Keratinocyte (primary cell): ENCODE measurements around the gene ADAMTS4. TPM values are rescaled to one million over a fixed set of nuclear protein-coding genes. Genes with fewer than 3 reads are reported as not detected.
A peak's percentile ranks its signal among the peaks of the same experiment; 100 is the strongest.

Source experiments
- DNase-seq: peaks from one replicate; pipeline ENCODE4 v3.0.0-alpha.2; 2011; ENCODE audit warnings: low read depth, missing footprints, low spot score
- FAIRE-seq: peaks from 2 replicates; lab custom pipeline; 2011; peaks lifted over from hg19 to GRCh38; lab: Jason Lieb, UNC
- H2AFZ ChIP-seq: 2 replicates; pipeline ENCODE4 v1.6.0; 2012; ENCODE audit warnings: low read length, control low read depth, inconsistent platforms; ENCODE audit not compliant: control insufficient read depth
- H3K27ac ChIP-seq: 2 replicates; pipeline ENCODE4 v1.5.1; 2011; ENCODE audit warnings: low read length; ENCODE audit not compliant: control insufficient read depth, insufficient read depth
- H3K27me3 ChIP-seq: 3 replicates; pipeline ENCODE4 v1.6.0; 2011; ENCODE audit warnings: low read length; ENCODE audit not compliant: control insufficient read depth, insufficient read depth; ENCODE audit errors: extremely low read depth
- H3K36me3 ChIP-seq, 2 experiments: 2 replicates in 1 of 2; 3 replicates in 1 of 2; pipeline ENCODE4 v1.5.1; 2011; ENCODE audit warnings: low read length in 2 of 2, mild to moderate bottlenecking in 1 of 2; ENCODE audit not compliant: control insufficient read depth in 2 of 2, insufficient read depth in 2 of 2; ENCODE audit errors: extremely low read depth in 1 of 2
- H3K4me1 ChIP-seq: 3 replicates; pipeline ENCODE4 v1.5.1; 2011; ENCODE audit warnings: low read length; ENCODE audit not compliant: control insufficient read depth, insufficient read depth; ENCODE audit errors: extremely low read depth
- H3K4me2 ChIP-seq: 3 replicates; pipeline ENCODE4 v1.6.0; 2011; ENCODE audit warnings: low read depth, low read length; ENCODE audit not compliant: control insufficient read depth, insufficient read depth; ENCODE audit errors: extremely low read depth
- H3K4me3 ChIP-seq, 3 experiments: fragments of 200-600 bp in 1 of 3; sonication (generic) in 1 of 3; 2 replicates in 2 of 3; 3 replicates in 1 of 3; pipeline ENCODE4 v1.5.1; 2011 to 2016; ENCODE audit warnings: low read length in 3 of 3, mild to moderate bottlenecking in 3 of 3, control low read depth in 2 of 3, inconsistent platforms in 1 of 3, low read depth in 1 of 3, mixed read lengths in 1 of 3, mixed run types in 1 of 3, moderate library complexity in 1 of 3; ENCODE audit not compliant: control insufficient read depth in 2 of 3, insufficient read depth in 2 of 3; ENCODE audit errors: extremely low read depth in 1 of 3
- H3K79me2 ChIP-seq: 2 replicates; pipeline ENCODE4 v1.6.0; 2012; ENCODE audit warnings: low read length; ENCODE audit not compliant: control insufficient read depth, insufficient read depth
- H3K9ac ChIP-seq: 3 replicates; pipeline ENCODE4 v1.6.0; 2011; ENCODE audit warnings: low read length; ENCODE audit not compliant: control insufficient read depth, insufficient read depth; ENCODE audit errors: extremely low read depth
- H3K9me1 ChIP-seq: 3 replicates; pipeline ENCODE4 v1.6.0; 2011; ENCODE audit warnings: low read length; ENCODE audit not compliant: control insufficient read depth, insufficient read depth; ENCODE audit errors: extremely low read depth
- H3K9me3 ChIP-seq: 2 replicates; pipeline ENCODE4 v1.5.1; 2012; ENCODE audit warnings: low read depth, low read length; ENCODE audit not compliant: control insufficient read depth
- H4K20me1 ChIP-seq: 3 replicates; pipeline ENCODE4 v1.6.0; 2011; ENCODE audit warnings: low read length; ENCODE audit not compliant: control insufficient read depth, insufficient read depth; ENCODE audit errors: extremely low read depth
- EZH2 ChIP-seq: IDR thresholded peaks from one replicate; pipeline ENCODE4 v1.6.1; 2012; ENCODE audit warnings: inconsistent platforms, mild to moderate bottlenecking, low read length, moderate library complexity
- dilution Hi-C: fragments of 300-500 bp; cut with MboI; formaldehyde crosslinking; loops from one replicate; pipeline ENCODE4 v1.7.0; 2020; ENCODE audit warnings: low sequenced_read_pairs; ENCODE audit not compliant: extremely low pct_ligation_motif_present
- polyA plus RNA-seq, 5 experiments: library from polyadenylated mRNA; depleted of rRNA in 3 of 5; stranded (reverse) in 3 of 5; stranded (forward) in 1 of 5; unstranded in 1 of 5; fragments of >200 nt; gene quantifications; 1 replicate in 1 of 5; 2 replicates in 3 of 5; 3 replicates in 1 of 5; pipeline versions ENCODE4 v1.2.1 to v1.2.3, GENCODE V29; 2011 to 2012; ENCODE audit warnings: missing spikeins in 2 of 5, low read depth in 1 of 5, low replicate concordance in 1 of 5
- TF ChIP-seq, protein P1 (sequence below), 3 experiments: IDR thresholded peaks in 1 of 3; conservative IDR thresholded peaks in 1 of 3; optimal IDR thresholded peaks in 1 of 3; 2 replicates in 2 of 3; 3 replicates in 1 of 3; pipeline versions ENCODE3 to v1.5.1; 2011; ENCODE audit warnings: low read length in 3 of 3, mild to moderate bottlenecking in 3 of 3, moderate library complexity in 2 of 3, control low read depth in 1 of 3, inconsistent platforms in 1 of 3; ENCODE audit not compliant: insufficient read depth in 2 of 3; ENCODE audit errors: extremely low read depth in 1 of 3

ADAMTS4 gene
- polyA plus RNA-seq, 1 donor (not counting 4 experiments of a cell fraction or from before 2014, with no cell fraction given): 0.35 TPM

DNA sequence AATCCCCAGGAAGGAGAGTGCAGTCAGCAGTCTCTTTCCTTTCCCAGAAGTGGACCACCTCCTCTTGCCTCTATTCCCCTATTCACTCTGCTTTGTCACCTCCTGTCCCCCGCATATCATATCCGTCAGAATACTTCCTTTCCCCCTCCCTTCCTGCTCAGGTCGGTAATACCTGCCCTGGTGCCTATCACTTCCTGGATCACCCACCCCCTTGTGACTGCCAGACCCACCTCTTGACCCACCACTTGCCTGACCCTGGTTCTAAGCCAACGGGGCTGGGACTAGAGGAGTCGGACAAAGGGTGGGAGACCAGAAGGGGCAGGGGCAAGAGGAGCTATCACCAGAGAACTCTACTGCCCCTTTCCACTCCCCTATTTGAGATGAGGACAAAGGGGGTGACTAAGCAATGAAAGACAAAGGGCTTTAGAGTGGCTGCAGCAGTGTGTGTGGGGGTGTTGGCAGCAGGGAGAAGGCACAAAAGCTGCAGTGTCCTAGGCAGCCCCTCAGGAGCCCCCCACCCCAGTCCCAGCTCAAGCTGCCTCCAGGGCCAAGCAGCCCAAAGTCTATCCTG lies 1.7 kb upstream of the ADAMTS4 start:
- Histone ChIP-seq H3K4me3 (no peak overlapping the region), H3K4me1 (peaks cover 47% of the 10 kb centered on the region), H3K79me2 (peaks cover 21% of the 10 kb centered on the region), H3K9me1 (no peaks in the 10 kb centered on the region), H3K27ac (peak overlapping the region; percentile 92), H3K36me3 (peaks cover 5 to 12% of the 10 kb centered on the region in 2 experiments), H3K4me2 (peak overlapping the region; percentile 85), H3K9ac (peak overlapping the region; percentile 94), H3K9me3 (no peaks in the 10 kb centered on the region), H4K20me1 (no peaks in the 10 kb centered on the region), H2AFZ (peak overlapping the region; percentile 79), H3K27me3 (no peaks in the 10 kb centered on the region)
- no peak for DNase-seq
- no peak for FAIRE-seq
- TF ChIP-seq, protein P1, sequence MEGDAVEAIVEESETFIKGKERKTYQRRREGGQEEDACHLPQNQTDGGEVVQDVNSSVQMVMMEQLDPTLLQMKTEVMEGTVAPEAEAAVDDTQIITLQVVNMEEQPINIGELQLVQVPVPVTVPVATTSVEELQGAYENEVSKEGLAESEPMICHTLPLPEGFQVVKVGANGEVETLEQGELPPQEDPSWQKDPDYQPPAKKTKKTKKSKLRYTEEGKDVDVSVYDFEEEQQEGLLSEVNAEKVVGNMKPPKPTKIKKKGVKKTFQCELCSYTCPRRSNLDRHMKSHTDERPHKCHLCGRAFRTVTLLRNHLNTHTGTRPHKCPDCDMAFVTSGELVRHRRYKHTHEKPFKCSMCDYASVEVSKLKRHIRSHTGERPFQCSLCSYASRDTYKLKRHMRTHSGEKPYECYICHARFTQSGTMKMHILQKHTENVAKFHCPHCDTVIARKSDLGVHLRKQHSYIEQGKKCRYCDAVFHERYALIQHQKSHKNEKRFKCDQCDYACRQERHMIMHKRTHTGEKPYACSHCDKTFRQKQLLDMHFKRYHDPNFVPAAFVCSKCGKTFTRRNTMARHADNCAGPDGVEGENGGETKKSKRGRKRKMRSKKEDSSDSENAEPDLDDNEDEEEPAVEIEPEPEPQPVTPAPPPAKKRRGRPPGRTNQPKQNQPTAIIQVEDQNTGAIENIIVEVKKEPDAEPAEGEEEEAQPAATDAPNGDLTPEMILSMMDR (optimal IDR thresholded peaks at IDR 0.05 in 1 of 3, IDR thresholded peaks at IDR 0.05 in 1 of 3, conservative IDR thresholded peaks at IDR 0.05 in 1 of 3; ENCODE audit: extremely low read depth in 1 of 3, insufficient read depth in 2 of 3, low read length in 3 of 3): no peak
- no peak for TF ChIP-seq EZH2
- dilution Hi-C loops: no loop called here

DNA sequence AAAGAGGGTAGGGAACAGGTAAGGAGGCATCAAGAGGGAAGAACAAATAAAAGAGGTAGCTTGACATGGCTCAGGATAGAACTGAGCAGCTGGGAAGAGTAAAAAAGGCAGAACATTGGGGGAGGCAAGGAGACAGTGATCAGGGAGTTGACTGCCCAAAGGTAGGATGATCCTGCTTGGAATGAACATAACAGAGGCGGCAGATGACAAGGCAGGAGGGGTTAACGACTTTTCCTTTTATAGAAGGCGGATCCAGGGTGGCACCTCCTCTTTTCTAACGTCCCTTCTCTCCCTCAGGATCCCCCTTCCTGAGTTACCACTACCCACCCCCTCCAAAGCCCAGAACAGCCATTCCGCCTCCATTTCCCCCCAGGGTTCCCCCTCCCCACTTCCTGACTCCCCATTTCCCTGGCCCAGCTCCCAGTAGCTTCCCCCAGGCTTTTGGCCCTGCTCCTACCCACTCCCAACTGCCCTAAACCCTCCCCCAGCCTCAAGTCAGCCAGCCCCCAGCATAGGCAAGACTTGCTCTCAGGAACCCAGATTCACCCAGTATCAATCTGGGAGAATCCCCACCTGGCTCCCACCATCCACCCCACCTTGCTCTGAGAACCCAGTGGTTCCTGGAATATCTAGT lies 769 bp upstream of the ADAMTS4 start:
- DNase-seq (no peak), FAIRE-seq (no peak)
- H3K27ac ChIP-seq: peak overlapping the region; percentile 92
- peak overlapping the region; percentile 27 for H3K4me2 ChIP-seq
- H3K9me1 ChIP-seq: no peaks in the 10 kb centered on the region
- peak overlapping the region in 1 of 3 experiments; percentile 4 for H3K4me3 ChIP-seq
- H3K27me3 ChIP-seq: no peaks in the 10 kb centered on the region
- dilution Hi-C loops: no loop called here
- no peaks in the 10 kb centered on the region for H3K9me3 ChIP-seq
- TF ChIP-seq, protein P1 (optimal IDR thresholded peaks at IDR 0.05 in 1 of 3, IDR thresholded peaks at IDR 0.05 in 1 of 3, conservative IDR thresholded peaks at IDR 0.05 in 1 of 3; ENCODE audit: extremely low read depth in 1 of 3, insufficient read depth in 2 of 3, low read length in 3 of 3): no peak
- TF ChIP-seq EZH2: no peak
- H2AFZ ChIP-seq: peak overlapping the region; percentile 50
- H3K36me3 ChIP-seq: peaks cover 5 to 12% of the 10 kb centered on the region in 2 experiments
- H4K20me1 ChIP-seq: no peaks in the 10 kb centered on the region
- peaks cover 47% of the 10 kb centered on the region for H3K4me1 ChIP-seq
- peaks cover 17% of the 10 kb centered on the region for H3K79me2 ChIP-seq
- H3K9ac ChIP-seq: peak overlapping the region; percentile 63
